ENCODE results near the gene SLC35A2.

SLC35A2 gene

DNA sequence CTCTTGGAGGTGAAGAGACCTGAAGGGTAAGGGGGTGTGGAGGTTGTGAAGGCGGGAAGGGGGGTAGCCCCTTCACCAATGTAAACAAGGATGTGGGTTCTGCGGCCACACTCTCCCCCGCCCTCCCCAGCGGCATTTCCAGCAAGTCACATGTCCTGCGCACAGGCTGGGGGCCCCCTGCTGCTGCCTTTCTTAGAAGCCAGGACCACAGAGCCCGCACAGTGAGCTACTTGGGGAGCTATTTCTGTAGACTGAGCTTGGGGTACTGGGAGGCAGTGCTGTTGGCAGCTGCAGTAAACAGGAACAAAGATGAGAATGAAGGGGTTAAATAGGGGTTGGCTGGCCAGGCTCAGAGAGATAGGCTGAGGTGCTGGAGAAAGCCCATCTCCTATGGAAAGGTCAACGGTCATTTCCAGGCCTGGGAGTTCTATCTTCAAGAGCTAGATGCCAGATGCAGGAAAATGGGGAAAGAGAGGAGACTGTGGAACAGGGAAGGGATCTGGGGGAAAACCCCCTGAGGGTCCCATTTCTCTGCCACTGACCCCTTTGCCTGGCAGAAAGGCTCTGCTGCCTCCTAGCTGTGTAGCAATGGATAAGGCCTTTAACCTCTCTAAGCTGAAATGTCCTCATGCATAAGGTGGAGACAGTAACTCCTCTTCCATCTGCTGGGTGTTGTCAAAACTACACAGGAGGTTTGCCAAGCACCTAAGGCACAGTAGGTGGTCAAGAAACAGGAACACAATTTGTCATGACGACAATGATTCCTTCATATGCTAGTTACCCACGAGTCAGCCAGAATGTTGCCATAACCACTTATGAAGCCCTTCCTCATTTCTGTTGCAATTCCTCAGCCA is 25.8 kb upstream of the SLC35A2 start:
- H3K4me3 Mint-ChIP-seq, result peak overlapping the region; percentile 76
- DNase-seq (ENCODE audit: low spot score in 2 of 2), result peak; percentile 75 to 94
- peaks cover 100% of the 10 kb centered on the region for H3K36me3 Mint-ChIP-seq
- ATAC-seq, result peak; percentile 83
- peak overlapping the region; percentile 97 for H3K27ac Mint-ChIP-seq
- H3K4me1 Mint-ChIP-seq, result peaks cover 82% of the 10 kb centered on the region
- H3K9me3 Mint-ChIP-seq, result no peaks in the 10 kb centered on the region

GRCh38 chrX:48936429-48937053 is 25.1 kb upstream of the SLC35A2 start:
- DNase-seq (ENCODE audit: low spot score in 2 of 2) (no peak), ATAC-seq (no peak)
- Mint-ChIP-seq H3K4me3 (peak overlapping the region; percentile 76), H3K4me1 (peaks cover 75% of the 10 kb centered on the region), H3K36me3 (peaks cover 100% of the 10 kb centered on the region), H3K9me3 (no peaks in the 10 kb centered on the region), H3K27ac (peak overlapping the region; percentile 97)

DNA sequence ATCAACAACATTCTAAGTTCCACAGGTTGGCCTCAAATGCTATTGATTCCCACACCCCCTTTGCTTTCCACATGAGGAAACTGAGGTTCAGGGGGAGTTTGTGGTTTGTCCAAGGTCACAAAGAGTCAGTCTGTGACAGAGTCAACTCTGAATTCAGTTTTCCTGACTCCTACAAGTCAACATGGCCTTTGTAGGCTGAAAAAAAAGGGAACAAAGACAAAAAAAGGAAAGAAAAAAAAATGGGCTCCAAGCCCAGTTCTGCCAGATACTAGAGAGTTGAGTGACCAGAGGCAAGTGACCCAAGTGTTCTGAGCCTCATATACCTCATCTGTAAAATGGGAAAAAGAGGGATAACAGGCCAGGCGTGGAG is 23.8 kb upstream of the SLC35A2 start:
- Mint-ChIP-seq H3K4me3 (peak overlapping the region; percentile 76), H3K36me3 (peaks cover 100% of the 10 kb centered on the region), H3K4me1 (peaks cover 66% of the 10 kb centered on the region), H3K27ac (peak overlapping the region; percentile 95), H3K9me3 (no peaks in the 10 kb centered on the region)
- no peak for ATAC-seq
- no peak for DNase-seq (ENCODE audit: low spot score in 2 of 2)

- no peaks in the 10 kb centered on the region for H3K9me3 Mint-ChIP-seq
- H3K27ac Mint-ChIP-seq, result peak overlapping the region; percentile 95
- H3K4me3 Mint-ChIP-seq, result peak overlapping the region; percentile 76
- H3K4me1 Mint-ChIP-seq, result peaks cover 60% of the 10 kb centered on the region
- peaks cover 100% of the 10 kb centered on the region for H3K36me3 Mint-ChIP-seq
- DNase-seq (ENCODE audit: low spot score in 2 of 2), result no peak
- ATAC-seq, result no peak
Observed at GRCh38 chrX:48934581-48935300, 23.3 kb upstream of the SLC35A2 start.

- Mint-ChIP-seq H3K27ac (peak overlapping the region; percentile 95), H3K4me3 (peak overlapping the region; percentile 76), H3K36me3 (peaks cover 100% of the 10 kb centered on the region), H3K9me3 (no peaks in the 10 kb centered on the region), H3K4me1 (peaks cover 51% of the 10 kb centered on the region)
- no peak for DNase-seq (ENCODE audit: low spot score in 2 of 2)
- peak; percentile 6 for ATAC-seq
Observed at GRCh38 chrX:48933757-48934156, 22.3 kb upstream of the SLC35A2 start.

GRCh38 chrX:48927736-48928382 is 16.4 kb upstream of the SLC35A2 start:
- H3K36me3 Mint-ChIP-seq, result peaks cover 100% of the 10 kb centered on the region

GRCh38 chrX:48927123-48927522 is 15.7 kb upstream of the SLC35A2 start:
- DNase-seq (ENCODE audit: low spot score in 2 of 2), result no peak
- no peak overlapping the region for H3K4me3 Mint-ChIP-seq
- ATAC-seq, result no peak
- no peak overlapping the region for H3K27ac Mint-ChIP-seq
- H3K4me1 Mint-ChIP-seq, result peaks cover 21% of the 10 kb centered on the region
- no peaks in the 10 kb centered on the region for H3K9me3 Mint-ChIP-seq
- H3K36me3 Mint-ChIP-seq, result peaks cover 99% of the 10 kb centered on the region

More at GRCh38 chrX:48927736-48928382, 16.4 kb upstream of the SLC35A2 start:
- Mint-ChIP-seq H3K27ac (no peak overlapping the region), H3K4me1 (peaks cover 13% of the 10 kb centered on the region), H3K4me3 (no peak overlapping the region), H3K9me3 (no peaks in the 10 kb centered on the region)
- ATAC-seq (no peak), DNase-seq (ENCODE audit: low spot score in 2 of 2) (no peak)

- H3K4me3 Mint-ChIP-seq, result peak overlapping the region; percentile 50
- H3K9me3 Mint-ChIP-seq, result no peaks in the 10 kb centered on the region
- no peak for DNase-seq (ENCODE audit: low spot score in 2 of 2)
- peaks cover 99% of the 10 kb centered on the region for H3K36me3 Mint-ChIP-seq
- peak; percentile 3 for ATAC-seq
- peak overlapping the region; percentile 94 for H3K27ac Mint-ChIP-seq
- H3K4me1 Mint-ChIP-seq, result peaks cover 39% of the 10 kb centered on the region
Observed at GRCh38 chrX:48924270-48924669, 12.8 kb upstream of the SLC35A2 start.

GRCh38 chrX:48923771-48924170 is 12.3 kb upstream of the SLC35A2 start:
- no peak for ATAC-seq
- H3K4me1 Mint-ChIP-seq, result peaks cover 39% of the 10 kb centered on the region
- peak overlapping the region; percentile 50 for H3K4me3 Mint-ChIP-seq
- peak overlapping the region; percentile 94 for H3K27ac Mint-ChIP-seq
- DNase-seq (ENCODE audit: low spot score in 2 of 2), result no peak
- H3K9me3 Mint-ChIP-seq, result no peaks in the 10 kb centered on the region
- H3K36me3 Mint-ChIP-seq, result peaks cover 99% of the 10 kb centered on the region

DNA sequence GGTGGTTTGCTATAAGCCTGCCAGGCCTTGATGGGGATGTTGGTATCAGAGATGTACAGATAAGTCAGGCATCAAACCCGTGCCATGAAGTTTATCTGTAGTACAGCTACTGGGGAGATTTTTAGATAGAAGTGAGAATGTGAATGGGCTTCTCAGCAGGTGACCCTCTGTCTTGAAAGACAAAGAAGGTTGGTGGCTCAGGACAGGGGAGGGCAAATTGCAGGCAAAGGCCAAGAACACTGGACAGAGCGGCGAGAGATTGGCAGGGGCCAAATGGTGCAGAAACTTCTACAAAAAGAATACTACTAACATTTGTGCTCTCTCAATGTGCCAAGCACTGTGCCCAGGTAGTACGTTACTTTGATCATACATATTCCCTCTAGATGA is 9.3 kb upstream of the SLC35A2 start:
- peaks cover 49% of the 10 kb centered on the region for H3K4me1 Mint-ChIP-seq
- ATAC-seq, result no peak
- H3K4me3 Mint-ChIP-seq, result peak overlapping the region; percentile 90
- peak overlapping the region; percentile 99 for H3K27ac Mint-ChIP-seq
- no peak for DNase-seq (ENCODE audit: low spot score in 2 of 2)
- no peaks in the 10 kb centered on the region for H3K9me3 Mint-ChIP-seq
- H3K36me3 Mint-ChIP-seq, result peaks cover 99% of the 10 kb centered on the region

- ATAC-seq (peak; percentile 57), DNase-seq (ENCODE audit: low spot score in 2 of 2) (no peak)
- Mint-ChIP-seq H3K4me1 (peaks cover 51% of the 10 kb centered on the region), H3K9me3 (no peaks in the 10 kb centered on the region), H3K27ac (peak overlapping the region; percentile 99), H3K4me3 (peak overlapping the region; percentile 90), H3K36me3 (peaks cover 99% of the 10 kb centered on the region)
Observed at GRCh38 chrX:48919947-48920717, 8.7 kb upstream of the SLC35A2 start.

- no peak for DNase-seq (ENCODE audit: low spot score in 2 of 2)
- Mint-ChIP-seq H3K4me3 (peak overlapping the region; percentile 90), H3K9me3 (no peaks in the 10 kb centered on the region), H3K27ac (peak overlapping the region; percentile 99), H3K36me3 (peaks cover 99% of the 10 kb centered on the region), H3K4me1 (peaks cover 55% of the 10 kb centered on the region)
- peak; percentile 55 for ATAC-seq
Observed at GRCh38 chrX:48919360-48919841, 8.0 kb upstream of the SLC35A2 start.

DNA sequence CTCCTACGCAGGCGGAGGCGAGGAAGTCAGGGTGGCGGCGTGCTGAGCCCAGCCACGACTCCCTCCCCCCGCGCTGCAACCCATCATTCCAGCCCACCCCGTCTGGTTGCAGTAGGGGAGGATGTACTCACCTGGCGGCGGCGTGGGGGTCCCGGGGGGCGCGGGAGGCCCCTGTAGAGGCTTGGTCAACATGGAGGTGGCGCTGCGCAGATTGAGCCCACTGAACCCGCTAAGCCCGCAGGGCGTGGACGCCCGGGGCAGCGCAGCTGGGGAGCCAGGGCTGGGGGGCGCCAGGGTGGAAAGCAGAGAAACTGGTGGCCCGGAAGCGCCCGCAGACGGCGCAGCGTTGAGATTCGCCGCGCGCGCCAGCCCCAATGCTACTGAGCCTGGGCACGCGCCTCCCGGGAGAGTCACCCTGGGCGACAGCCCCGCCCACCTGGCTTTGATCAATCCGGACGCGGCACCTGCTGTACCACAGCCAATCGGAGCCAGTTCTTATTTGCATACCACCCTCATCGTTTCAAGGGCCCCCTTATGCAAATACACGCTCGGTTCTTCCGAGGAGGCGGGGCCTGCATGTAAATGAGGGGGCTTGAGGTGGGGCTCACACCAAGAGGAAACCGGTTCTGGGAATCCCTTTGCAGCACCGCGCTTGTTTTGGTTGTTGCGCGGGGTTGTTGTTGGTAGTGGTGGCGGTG is 7.3 kb upstream of the SLC35A2 start, which contains the start of gene PIM2:
PIM2 (minus strand) TSS at position 382 of the 698 bp plus-strand sequence; CDS start at position 192, 190 bp downstream.
- ATAC-seq, result peak; percentile 81
- H3K36me3 Mint-ChIP-seq, result peaks cover 99% of the 10 kb centered on the region
- H3K4me3 Mint-ChIP-seq, result peak within 1 kb of the TSS; percentile 90
- H3K27ac Mint-ChIP-seq, result peak within 1 kb of the TSS; percentile 99
- DNase-seq (ENCODE audit: low spot score in 2 of 2), result peak; percentile 74 to 88
- no peaks in the 10 kb centered on the region for H3K9me3 Mint-ChIP-seq
- peaks cover 55% of the 10 kb centered on the region for H3K4me1 Mint-ChIP-seq

DNA sequence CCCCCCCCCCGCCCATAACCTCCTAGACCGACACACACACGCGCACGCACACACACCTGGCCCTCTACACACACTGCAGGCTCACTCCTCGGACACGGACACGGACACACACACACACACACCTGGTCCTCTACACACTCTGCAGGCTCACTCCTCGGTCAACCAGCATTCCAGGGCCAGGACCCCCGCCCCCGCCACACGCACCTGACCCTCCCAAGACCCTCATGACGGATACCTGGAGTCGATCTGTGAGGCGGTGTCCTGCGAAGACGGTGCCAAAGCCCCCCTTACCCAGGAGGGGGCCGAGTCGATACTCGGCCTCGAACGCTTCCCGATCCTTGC is 6.8 kb upstream of the SLC35A2 start:
- peak overlapping the region; percentile 90 for H3K4me3 Mint-ChIP-seq
- no peak for ATAC-seq
- peaks cover 54% of the 10 kb centered on the region for H3K4me1 Mint-ChIP-seq
- H3K27ac Mint-ChIP-seq, result peak overlapping the region; percentile 99
- no peaks in the 10 kb centered on the region for H3K9me3 Mint-ChIP-seq
- DNase-seq (ENCODE audit: low spot score in 2 of 2), result no peak
- peaks cover 99% of the 10 kb centered on the region for H3K36me3 Mint-ChIP-seq
